Panc1 (cell line): Measurements from ENCODE around the gene CHSY1. TPM values are rescaled to one million over a fixed set of nuclear protein-coding genes. Genes with fewer than 3 reads are reported as not detected.

Experiments used
- ATAC-seq: fragments of 200-7000 bp; cut with Tn5 transposase; 2 replicates; pipeline ENCODE4 v1.9.1; 2020; ENCODE audit warnings: mild to moderate bottlenecking, moderate library complexity
- BruUV-seq: library from RNA; stranded (reverse); fragments of 400-500 nt; replicated peaks from 2 replicates; lab custom pipeline; 2021; lab: Mats Ljungman, UMichigan
- CTCF ChIA-PET: fragments of 300-600 bp; sonication (Branson Sonifier 250); formaldehyde crosslinking; loops from one replicate; lab custom pipeline; 2022; ENCODE audit warnings: antibody characterized with exemption; lab: Charles Lee
- POLR2A ChIA-PET: fragments of 300-600 bp; sonication (Branson Sonifier 250); formaldehyde crosslinking; loops from one replicate; lab custom pipeline; 2022; ENCODE audit warnings: antibody characterized with exemption; lab: Charles Lee
- DNase-seq: peaks from one replicate; pipeline ENCODE4 v3.0.0-alpha.2; 2010; ENCODE audit warnings: low read depth, low spot score
- H3K27ac ChIP-seq: 2 replicates; pipeline ENCODE4 v1.5.1; 2011; ENCODE audit warnings: mild to moderate bottlenecking, low read length, inconsistent platforms
- H3K27me3 ChIP-seq: fragments of 200-500 bp; sonication (Bioruptor generic); 2 replicates; pipeline ENCODE4 v1.6.0; 2014; ENCODE audit warnings: low read length, inconsistent platforms; ENCODE audit not compliant: control insufficient read depth, insufficient read depth
- H3K36me3 ChIP-seq: fragments of 200-500 bp; sonication (Bioruptor generic); 2 replicates; pipeline ENCODE4 v1.5.1; 2014; ENCODE audit warnings: inconsistent platforms, mild to moderate bottlenecking, low read length, moderate library complexity; ENCODE audit not compliant: control insufficient read depth, insufficient read depth
- H3K4me1 ChIP-seq: 2 replicates; pipeline ENCODE4 v1.5.1; 2011; ENCODE audit warnings: inconsistent platforms, mild to moderate bottlenecking, low read length, moderate library complexity; ENCODE audit not compliant: control insufficient read depth, insufficient read depth
- H3K4me3 ChIP-seq, 2 experiments: 2 replicates each; pipeline ENCODE4 v1.5.1; 2011 to 2012; ENCODE audit warnings: low read depth in 2 of 2, low read length in 2 of 2, mild to moderate bottlenecking in 2 of 2, inconsistent platforms in 1 of 2, moderate library complexity in 1 of 2
- H3K9me3 ChIP-seq: fragments of 200-500 bp; sonication (Bioruptor generic); 2 replicates; pipeline ENCODE4 v1.5.1; 2014; ENCODE audit warnings: low read depth, mild to moderate bottlenecking, inconsistent platforms, low read length, moderate library complexity; ENCODE audit not compliant: control insufficient read depth, insufficient read depth
- CTCF ChIP-seq: fragments of 450-650 bp; IDR thresholded peaks from 2 replicates; pipeline ENCODE4 v1.5.1; 2017; ENCODE audit warnings: mild to moderate bottlenecking
- POLR2AphosphoS5 ChIP-seq: IDR thresholded peaks from 2 replicates; pipeline ENCODE4 v1.6.1; 2012; ENCODE audit warnings: mild to moderate bottlenecking, low read depth, low read length, moderate library complexity
- REST ChIP-seq, 2 experiments: IDR thresholded peaks; 2 replicates each; pipeline ENCODE4 v1.6.1; 2011 to 2012; ENCODE audit warnings: low read depth in 2 of 2, control low read depth in 1 of 2, low read length in 1 of 2, mild to moderate bottlenecking in 1 of 2, moderate library complexity in 1 of 2; ENCODE audit not compliant: insufficient read depth in 1 of 2
- SIN3A ChIP-seq: IDR thresholded peaks from 2 replicates; pipeline ENCODE4 v1.6.1; 2012; ENCODE audit warnings: low read depth, mild to moderate bottlenecking, low read length, moderate library complexity, borderline replicate concordance; ENCODE audit not compliant: insufficient read depth
- TCF7L2 ChIP-seq: IDR thresholded peaks from 2 replicates; pipeline ENCODE4 v1.6.1; 2011; ENCODE audit warnings: mild to moderate bottlenecking, low read depth, low read length, inconsistent platforms
- in situ Hi-C: cut with HindIII; loops from 2 replicates; pipeline ENCODE4 v1.10.0; 2016; ENCODE audit warnings: low sequenced_read_pairs, low pct_unique_long_range_greater_than_20kb
- intact Hi-C: fragments of 100-400 bp; cut with micrococcal nuclease; formaldehyde crosslinking; loops from one replicate; pipeline ENCODE4 v1.10.0; 2022; ENCODE audit not compliant: unreplicated experiment
- total RNA-seq: library from RNA; stranded (reverse); gene quantifications from one replicate; pipeline ENCODE4 v1.2.1, GENCODE V29; 2021; ENCODE audit not compliant: unreplicated experiment

The CHSY1 gene
- total RNA-seq, 1 experiment from 2014 or later: 50.8 TPM

- Histone ChIP-seq H3K27ac (peak overlapping the region; percentile 91), H3K4me3 (peak overlapping the region; percentile 87 to 93), H3K9me3 (no peaks in the 10 kb centered on the region), H3K4me1 (peaks cover 55% of the 10 kb centered on the region), H3K27me3 (no peaks in the 10 kb centered on the region), H3K36me3 (peaks cover 4% of the 10 kb centered on the region; the same call in 1 of the 2 replicates)
- in situ Hi-C loops: no loop called here
- ATAC-seq: no peak
- intact Hi-C loops: loop anchor here (10.0 kb wide), 1 partner anchor 336 kb away; the partner anchor contains the start of gene LRRK1
- TF ChIP-seq SIN3A (no peak), POLR2AphosphoS5 (no peak), TCF7L2 (no peak), REST (IDR thresholded peaks at IDR 0.05; ENCODE audit: insufficient read depth in 1 of 2, low read depth in 2 of 2, low read length in 1 of 2) (no peak), CTCF (no peak)
- CTCF ChIA-PET: no interaction called here
- BruUV-seq: no TSS peak
- no peak for DNase-seq
- POLR2A ChIA-PET: interaction anchor here (0.6 kb wide), 1 partner anchor 218 kb away, joined by 3 read pairs; no protein-coding TSS in a partner anchor
Observed at GRCh38 chr15:101250341-101250831, 1.5 kb downstream of the CHSY1 start.

GRCh38 chr15:101248274-101248673 is 3.6 kb downstream of the CHSY1 start:
- ATAC-seq (no peak), DNase-seq (no peak)
- H3K27ac ChIP-seq: peak overlapping the region; percentile 39; the same call in 1 of the 2 replicates
- ChIA-PET POLR2A (interaction anchor here (0.6 to 0.7 kb wide), 4 partner anchors 36 to 644 kb away, joined by 3 to 6 read pairs (median 3); no protein-coding TSS in a partner anchor), CTCF (no interaction called here)
- peaks cover 4% of the 10 kb centered on the region; the same call in 1 of the 2 replicates for H3K36me3 ChIP-seq
- in situ Hi-C loops: no loop called here
- peaks cover 70% of the 10 kb centered on the region for H3K4me1 ChIP-seq
- TF ChIP-seq CTCF: no peak
- intact Hi-C loops: no loop called here
- no peaks in the 10 kb centered on the region for H3K27me3 ChIP-seq
- BruUV-seq: TSS peak; percentile 32
- no peak overlapping the region for H3K4me3 ChIP-seq
- H3K9me3 ChIP-seq: no peaks in the 10 kb centered on the region
